ENCODE measurements around the gene CDC42EP2.
A peak's percentile ranks its signal among the peaks of the same experiment; 100 is the strongest.

CDC42EP2 gene

GRCh38 chr11:65340226-65340625 lies 25.6 kb downstream of the CDC42EP2 start:
- Mint-ChIP-seq H3K36me3 (ENCODE audit: insufficient read depth) (peaks cover 62% of the 10 kb centered on the region), H3K4me3 (no peak overlapping the region), H3K27me3 (no peaks in the 10 kb centered on the region), H3K27ac (peak overlapping the region in 1 of 2 donors; percentile 20), H3K4me1 (ENCODE audit: low read depth in 2 of 2) (peaks cover 17 to 25% of the 10 kb centered on the region in 2 donors), H3K9me3 (no peaks in the 10 kb centered on the region)
- DNase-seq (no peak), ATAC-seq (replicated peaks) (no peak)

DNA sequence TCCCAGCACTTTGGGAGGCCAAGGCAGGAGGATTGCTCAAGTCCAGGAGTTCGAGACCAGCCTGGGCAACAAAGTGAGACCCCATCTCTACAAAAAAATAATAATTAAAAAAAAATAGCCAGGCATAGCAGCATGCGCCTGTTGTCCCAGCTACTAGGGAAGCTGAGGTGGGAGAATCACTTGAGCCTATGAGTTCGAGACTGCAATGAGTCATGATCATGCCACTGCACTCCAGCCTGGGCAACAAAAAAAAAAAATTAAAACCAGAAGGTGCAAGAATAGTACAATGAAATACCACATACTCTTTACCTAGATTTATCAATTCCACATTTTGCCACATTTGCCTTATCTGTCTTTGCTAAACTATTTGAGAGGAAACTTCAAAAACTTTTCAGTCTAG lies 27.2 kb downstream of the CDC42EP2 start:
- no peak overlapping the region for H3K27ac Mint-ChIP-seq
- DNase-seq = no peak
- H3K4me1 Mint-ChIP-seq (ENCODE audit: low read depth in 2 of 2) = peaks cover 12 to 18% of the 10 kb centered on the region in 2 donors
- peaks cover 72% of the 10 kb centered on the region for H3K36me3 Mint-ChIP-seq (ENCODE audit: insufficient read depth)
- H3K27me3 Mint-ChIP-seq = no peaks in the 10 kb centered on the region
- no peak for ATAC-seq (replicated peaks)
- H3K4me3 Mint-ChIP-seq = no peak overlapping the region
- H3K9me3 Mint-ChIP-seq = no peaks in the 10 kb centered on the region

DNA sequence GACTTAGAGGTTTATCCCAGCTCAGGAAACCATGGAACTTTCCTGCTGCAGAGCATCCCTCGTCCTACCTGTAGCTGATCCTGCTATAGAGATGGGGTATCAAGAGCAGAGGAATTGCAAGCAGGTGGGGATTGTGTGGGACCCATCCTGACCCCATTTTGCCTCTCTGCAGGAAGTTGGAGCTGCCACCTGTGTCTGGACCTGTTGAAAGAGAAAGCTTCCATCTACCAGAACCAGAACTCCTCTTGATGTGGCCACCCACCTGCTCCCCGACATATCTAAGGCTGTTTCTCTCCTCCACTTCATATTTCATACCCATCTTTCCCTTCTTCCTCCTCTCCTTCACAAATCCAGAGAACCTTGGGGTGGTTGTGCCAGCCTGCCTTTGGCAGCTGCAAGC lies 36.8 kb downstream of the CDC42EP2 start:
- H3K36me3 Mint-ChIP-seq (ENCODE audit: insufficient read depth) = peaks cover 73% of the 10 kb centered on the region
- no peaks in the 10 kb centered on the region for H3K27me3 Mint-ChIP-seq
- H3K4me1 Mint-ChIP-seq (ENCODE audit: low read depth in 2 of 2) = peaks cover 12 to 14% of the 10 kb centered on the region in 2 donors
- no peaks in the 10 kb centered on the region for H3K9me3 Mint-ChIP-seq
- no peak overlapping the region for H3K27ac Mint-ChIP-seq
- ATAC-seq (replicated peaks) (no peak), DNase-seq (no peak)
- H3K4me3 Mint-ChIP-seq = no peak overlapping the region

GRCh38 chr11:65352783-65353182 lies 38.1 kb downstream of the CDC42EP2 start:
- peaks cover 68% of the 10 kb centered on the region for H3K36me3 Mint-ChIP-seq (ENCODE audit: insufficient read depth)
- no peaks in the 10 kb centered on the region for H3K9me3 Mint-ChIP-seq
- no peak for ATAC-seq (replicated peaks)
- H3K27me3 Mint-ChIP-seq = no peaks in the 10 kb centered on the region
- H3K27ac Mint-ChIP-seq = peak overlapping the region; percentile 66 to 67
- no peak overlapping the region for H3K4me3 Mint-ChIP-seq
- H3K4me1 Mint-ChIP-seq (ENCODE audit: low read depth in 2 of 2) = peaks cover 12 to 14% of the 10 kb centered on the region in 2 donors
- DNase-seq = no peak

GRCh38 chr11:65353376-65353775 lies 38.7 kb downstream of the CDC42EP2 start:
- Mint-ChIP-seq H3K27ac (peak overlapping the region; percentile 47 to 60), H3K4me3 (peak overlapping the region; percentile 67 to 76), H3K36me3 (ENCODE audit: insufficient read depth) (peaks cover 70% of the 10 kb centered on the region), H3K4me1 (ENCODE audit: low read depth in 2 of 2) (peaks cover 12 to 14% of the 10 kb centered on the region in 2 donors), H3K9me3 (no peaks in the 10 kb centered on the region), H3K27me3 (no peaks in the 10 kb centered on the region)
- no peak for ATAC-seq (replicated peaks)
- DNase-seq = no peak

GRCh38 chr11:65353900-65354264 lies 39.2 kb downstream of the CDC42EP2 start:
- Mint-ChIP-seq H3K36me3 (ENCODE audit: insufficient read depth) (peaks cover 66% of the 10 kb centered on the region), H3K4me3 (peak overlapping the region; percentile 67 to 76), H3K27ac (peak overlapping the region; percentile 47 to 60), H3K27me3 (no peaks in the 10 kb centered on the region), H3K4me1 (ENCODE audit: low read depth in 2 of 2) (peaks cover 12 to 14% of the 10 kb centered on the region in 2 donors), H3K9me3 (no peaks in the 10 kb centered on the region)
- DNase-seq = no peak
- no peak for ATAC-seq (replicated peaks)

- DNase-seq = peak; percentile 94 to 97 (median 97)
- H3K4me3 Mint-ChIP-seq = peak within 1 kb of the TSS; percentile 83 to 88
- peak; percentile 96 for ATAC-seq (replicated peaks)
- no peaks in the 10 kb centered on the region for H3K27me3 Mint-ChIP-seq
- H3K27ac Mint-ChIP-seq = peak within 1 kb of the TSS; percentile 47 to 60
- H3K36me3 Mint-ChIP-seq (ENCODE audit: insufficient read depth) = peaks cover 60% of the 10 kb centered on the region
- H3K9me3 Mint-ChIP-seq = no peaks in the 10 kb centered on the region
- peaks cover 12 to 14% of the 10 kb centered on the region in 2 donors for H3K4me1 Mint-ChIP-seq (ENCODE audit: low read depth in 2 of 2)
These were observed 39.8 kb downstream of the CDC42EP2 start, which contains the start of gene TIGD3 for GRCh38 chr11:65354265-65355012. TSS of gene TIGD3 (plus strand) at chr11:65354751. CDS start at chr11:65355809, 1,058 bp downstream.

GRCh38 chr11:65355013-65355775 lies 40.5 kb downstream of the CDC42EP2 start:
- H3K27ac Mint-ChIP-seq = peak overlapping the region in 1 of 2 donors; percentile 13
- peaks cover 12 to 14% of the 10 kb centered on the region in 2 donors for H3K4me1 Mint-ChIP-seq (ENCODE audit: low read depth in 2 of 2)
- H3K9me3 Mint-ChIP-seq = no peaks in the 10 kb centered on the region
- no peaks in the 10 kb centered on the region for H3K27me3 Mint-ChIP-seq
- peak; percentile 39 for ATAC-seq (replicated peaks)
- peaks cover 53% of the 10 kb centered on the region for H3K36me3 Mint-ChIP-seq (ENCODE audit: insufficient read depth)
- peak; percentile 33 to 34 (median 34) for DNase-seq
- peak overlapping the region; percentile 83 to 88 for H3K4me3 Mint-ChIP-seq

GRCh38 chr11:65355776-65356393 lies 41.2 kb downstream of the CDC42EP2 start:
- DNase-seq (peak in 1 of 3 experiments; percentile 12), ATAC-seq (replicated peaks) (no peak)
- peak overlapping the region; percentile 83 to 88 for H3K4me3 Mint-ChIP-seq
- no peaks in the 10 kb centered on the region for H3K27me3 Mint-ChIP-seq
- peaks cover 46% of the 10 kb centered on the region for H3K36me3 Mint-ChIP-seq (ENCODE audit: insufficient read depth)
- H3K4me1 Mint-ChIP-seq (ENCODE audit: low read depth in 2 of 2) = peaks cover 12 to 14% of the 10 kb centered on the region in 2 donors
- peak overlapping the region in 1 of 2 donors; percentile 13 for H3K27ac Mint-ChIP-seq
- H3K9me3 Mint-ChIP-seq = no peaks in the 10 kb centered on the region

- no peaks in the 10 kb centered on the region for H3K27me3 Mint-ChIP-seq
- ATAC-seq (replicated peaks) = no peak
- no peak for DNase-seq
- peaks cover 43% of the 10 kb centered on the region for H3K36me3 Mint-ChIP-seq (ENCODE audit: insufficient read depth)
- peak overlapping the region; percentile 83 to 88 for H3K4me3 Mint-ChIP-seq
- peak overlapping the region in 1 of 2 donors; percentile 13 for H3K27ac Mint-ChIP-seq
- peaks cover 12 to 14% of the 10 kb centered on the region in 2 donors for H3K4me1 Mint-ChIP-seq (ENCODE audit: low read depth in 2 of 2)
- no peaks in the 10 kb centered on the region for H3K9me3 Mint-ChIP-seq
These were observed 41.8 kb downstream of the CDC42EP2 start for GRCh38 chr11:65356394-65356972.

- H3K4me1 Mint-ChIP-seq (ENCODE audit: low read depth in 2 of 2) = peaks cover 13 to 14% of the 10 kb centered on the region in 2 donors
- no peak overlapping the region for H3K27ac Mint-ChIP-seq
- DNase-seq = no peak
- no peak for ATAC-seq (replicated peaks)
- H3K36me3 Mint-ChIP-seq (ENCODE audit: insufficient read depth) = peaks cover 30% of the 10 kb centered on the region
- H3K27me3 Mint-ChIP-seq = no peaks in the 10 kb centered on the region
- H3K9me3 Mint-ChIP-seq = no peaks in the 10 kb centered on the region
- no peak overlapping the region for H3K4me3 Mint-ChIP-seq
These were observed 43.2 kb downstream of the CDC42EP2 start for GRCh38 chr11:65357856-65358356.

- peaks cover 4% of the 10 kb centered on the region for H3K36me3 Mint-ChIP-seq (ENCODE audit: insufficient read depth)
- no peak overlapping the region for H3K4me3 Mint-ChIP-seq
- H3K27ac Mint-ChIP-seq = peak overlapping the region in 1 of 2 donors; percentile 5
- H3K27me3 Mint-ChIP-seq = no peaks in the 10 kb centered on the region
- H3K4me1 Mint-ChIP-seq (ENCODE audit: low read depth in 2 of 2) = peaks cover 0 to 1% of the 10 kb centered on the region in 2 donors
- peak; percentile 48 for ATAC-seq (replicated peaks)
- H3K9me3 Mint-ChIP-seq = no peaks in the 10 kb centered on the region
- DNase-seq = no peak
These were observed 47.8 kb downstream of the CDC42EP2 start for GRCh38 chr11:65362320-65362931.
